Lung microvascular endothelial cell (primary cell): ENCODE measurements around the gene FHL2. TPM values are rescaled to one million over a fixed set of nuclear protein-coding genes. Genes with fewer than 3 reads are reported as not detected.

ENCODE experiments used
- DNase-seq, 2 donors: peaks; one replicate each; pipeline versions ENCODE4 v3.0.0 to v3.0.0-alpha.2; 2010; ENCODE audit warnings: low read depth in 2 of 2
- total RNA-seq: library from RNA; depleted of rRNA; stranded (reverse); fragments of >200 nt; gene quantifications from 2 replicates; pipeline ENCODE4 v1.2.1, GENCODE V29; 2014

The FHL2 gene
- total RNA-seq, 1 donor from 2014 or later, result 32.9 TPM

DNA sequence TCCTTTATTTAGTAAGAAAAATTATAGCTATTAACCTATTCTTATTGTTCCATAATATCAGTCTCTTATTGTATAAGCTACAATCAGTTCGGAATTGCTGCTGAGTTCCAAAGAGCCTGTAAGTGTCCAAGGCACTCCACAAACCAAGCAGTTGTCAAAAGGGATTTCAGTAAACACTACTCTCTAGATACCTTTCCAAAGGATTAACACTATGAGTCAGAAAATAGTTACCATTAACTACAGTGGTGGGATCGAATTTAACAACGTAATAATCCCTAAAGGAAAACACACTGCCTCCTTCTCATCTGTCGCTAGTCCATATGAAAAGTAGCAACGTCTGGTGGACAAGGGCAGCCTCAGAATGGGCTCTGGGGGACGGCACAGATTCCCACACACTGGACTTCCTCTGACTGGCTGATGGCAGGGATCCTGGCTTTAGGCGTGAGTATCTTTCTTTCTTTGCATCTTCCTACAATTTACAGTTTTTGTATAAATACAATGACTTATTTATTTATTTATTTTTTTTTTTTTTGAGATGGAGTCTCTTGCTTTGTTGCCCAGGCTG is 78.1 kb downstream of the FHL2 start:
- no peak for DNase-seq

GRCh38 chr2:105317937-105318336 is 80.9 kb downstream of the FHL2 start:
- DNase-seq, result peak in 1 of 2 donors; percentile 80

GRCh38 chr2:105315314-105315713 is 83.5 kb downstream of the FHL2 start:
- no peak for DNase-seq

GRCh38 chr2:105313877-105314276 is 85.0 kb downstream of the FHL2 start:
- no peak for DNase-seq

Other genes with a start within 250 kb of the FHL2 start
- gene GPR45, start 157.3 kb downstream of the FHL2 start, total RNA-seq, result not detected in 2 replicates
- 32.7 and 64.1 TPM in 2 replicates for gene TGFBRAP1, start 69.3 kb downstream of the FHL2 start, total RNA-seq
- gene C2orf49, start 61.5 kb downstream of the FHL2 start, total RNA-seq, result 7.6 and 11.7 TPM in 2 replicates